GM21723 (cell line): ENCODE measurements around the gene NBAS.
"Not testable (repeated sequence)": the region's sequence is repeated elsewhere in the genome, so short reads cannot be mapped to it uniquely, and the experiment has no call there.

Experiments
- ATAC-seq: cut with Tn5 transposase; IDR thresholded peaks from one replicate; pipeline ENCODE4 v1.9.1; 2021; ENCODE audit warnings: mild to moderate bottlenecking, moderate library complexity; ENCODE audit not compliant: unreplicated experiment

The NBAS gene

GRCh38 chr2:15275346-15275745, 285.8 kb downstream of the NBAS start:
- no peak for ATAC-seq

GRCh38 chr2:15273452-15273851, 287.7 kb downstream of the NBAS start:
- ATAC-seq: no peak

GRCh38 chr2:15272942-15273341, 288.2 kb downstream of the NBAS start:
- ATAC-seq: no peak

- ATAC-seq: no peak
These were observed 289.1 kb downstream of the NBAS start for GRCh38 chr2:15271941-15272542.

GRCh38 chr2:15271276-15271675, 289.9 kb downstream of the NBAS start:
- ATAC-seq: no peak

GRCh38 chr2:15269043-15269442, 292.1 kb downstream of the NBAS start:
- ATAC-seq: no peak

GRCh38 chr2:15265889-15266288, 295.2 kb downstream of the NBAS start:
- ATAC-seq: no peak

- ATAC-seq: no peak
These were observed 297.0 kb downstream of the NBAS start for GRCh38 chr2:15263976-15264685.

DNA sequence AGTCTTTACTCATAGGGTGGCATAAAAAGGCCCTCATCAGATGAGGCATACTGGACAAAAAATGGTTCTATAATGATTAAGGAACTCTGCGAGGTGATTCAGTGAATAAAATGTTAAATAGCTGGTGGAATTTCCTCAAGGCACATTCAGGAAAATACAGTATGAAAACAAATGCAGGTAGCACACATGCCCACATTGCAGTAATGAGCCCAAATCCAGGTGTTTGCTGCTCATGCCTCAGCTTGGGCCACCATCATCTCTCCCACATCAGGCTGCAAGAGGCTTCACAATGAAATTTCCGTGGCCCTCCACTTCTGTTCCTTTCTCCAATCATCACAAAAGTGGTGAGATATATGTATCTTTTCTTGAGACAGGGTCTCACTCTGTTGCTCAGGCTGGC, 298.3 kb downstream of the NBAS start:
- no peak for ATAC-seq

GRCh38 chr2:15260835-15261234, 300.3 kb downstream of the NBAS start:
- no peak for ATAC-seq

DNA sequence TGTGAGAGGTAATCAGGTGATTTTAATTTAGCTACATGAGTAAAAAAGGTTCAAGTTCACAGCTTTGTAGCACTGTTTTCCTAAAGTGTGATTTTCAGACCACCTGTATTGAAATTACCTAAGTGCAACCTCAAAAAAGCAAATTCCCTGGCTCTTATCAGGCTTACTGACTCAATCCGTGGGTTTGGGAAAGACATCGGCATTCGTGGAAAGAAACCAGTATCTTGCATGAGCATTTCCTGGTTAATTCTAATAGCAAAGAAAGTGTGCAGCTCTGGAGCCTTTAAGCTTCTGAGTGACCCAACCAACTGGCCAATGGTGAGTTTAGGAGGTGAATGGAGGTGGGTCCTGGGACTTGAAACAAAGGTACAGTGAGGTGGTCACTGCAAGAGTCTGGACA, 300.9 kb downstream of the NBAS start:
- no peak for ATAC-seq

DNA sequence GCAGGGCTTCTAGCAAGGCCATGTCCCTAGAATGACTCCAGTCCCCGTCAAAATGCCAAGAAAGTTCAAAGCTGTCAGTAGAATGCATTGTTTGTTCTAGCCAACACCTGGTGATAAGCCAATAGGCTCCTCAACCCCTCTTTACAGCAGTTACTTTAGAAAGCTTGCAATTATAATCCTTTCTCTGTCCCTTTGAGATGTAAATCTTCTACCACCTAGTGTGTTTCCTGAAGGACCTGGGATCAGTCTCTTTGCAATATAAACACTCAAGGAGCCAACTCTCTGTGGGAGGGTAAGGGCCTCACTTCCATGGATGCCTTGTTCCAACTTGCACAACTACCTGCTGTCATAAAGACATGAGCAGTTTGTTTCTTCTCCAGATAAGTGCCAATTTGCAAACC, 301.8 kb downstream of the NBAS start:
- no peak for ATAC-seq

- not testable (repeated sequence) for ATAC-seq
These were observed 302.7 kb downstream of the NBAS start for GRCh38 chr2:15258385-15258784.

- ATAC-seq: no peak
These were observed 307.3 kb downstream of the NBAS start for GRCh38 chr2:15253835-15254286.

DNA sequence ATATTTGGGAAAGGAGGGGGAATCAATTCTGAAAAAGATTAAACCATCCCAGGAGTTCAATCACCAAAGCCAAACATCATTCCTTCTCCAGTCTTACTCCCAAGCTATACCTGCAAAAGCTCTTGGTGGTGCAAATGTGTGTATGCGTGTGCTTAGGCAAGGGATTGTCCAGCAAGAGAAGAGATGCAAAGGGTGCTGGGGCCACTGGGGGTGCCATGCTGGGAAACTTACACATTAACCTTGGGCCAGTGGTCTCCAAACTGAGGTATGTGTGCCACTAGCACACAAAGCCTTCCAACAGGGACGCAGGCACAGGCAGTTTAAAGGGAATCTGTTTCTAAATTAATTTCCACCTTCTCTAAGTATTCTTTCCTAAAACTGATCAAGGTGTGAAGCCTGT, 307.9 kb downstream of the NBAS start:
- ATAC-seq: no peak

DNA sequence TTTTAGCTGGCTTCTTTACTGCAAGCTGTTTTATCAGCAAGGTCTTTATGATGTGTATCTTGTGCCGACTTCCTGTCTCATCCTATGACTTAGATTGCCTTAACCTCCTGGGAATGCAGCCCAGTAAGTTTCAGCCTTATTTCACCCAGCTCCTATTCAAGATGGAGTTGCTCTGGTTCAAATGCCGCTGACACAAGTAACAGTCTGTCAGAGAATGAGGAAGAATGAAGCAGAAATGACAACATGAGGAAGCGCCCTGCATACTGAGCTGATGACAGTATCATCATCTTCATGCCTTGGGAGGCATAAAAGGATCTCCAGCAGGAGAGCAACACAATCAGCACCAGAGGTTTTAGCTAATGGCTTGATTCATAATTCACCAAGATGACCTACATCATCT, 309.4 kb downstream of the NBAS start:
- ATAC-seq: no peak

GRCh38 chr2:15250946-15251345, 310.2 kb downstream of the NBAS start:
- ATAC-seq: not testable (repeated sequence)

GRCh38 chr2:15246870-15247269, 314.3 kb downstream of the NBAS start:
- no peak for ATAC-seq

DNA sequence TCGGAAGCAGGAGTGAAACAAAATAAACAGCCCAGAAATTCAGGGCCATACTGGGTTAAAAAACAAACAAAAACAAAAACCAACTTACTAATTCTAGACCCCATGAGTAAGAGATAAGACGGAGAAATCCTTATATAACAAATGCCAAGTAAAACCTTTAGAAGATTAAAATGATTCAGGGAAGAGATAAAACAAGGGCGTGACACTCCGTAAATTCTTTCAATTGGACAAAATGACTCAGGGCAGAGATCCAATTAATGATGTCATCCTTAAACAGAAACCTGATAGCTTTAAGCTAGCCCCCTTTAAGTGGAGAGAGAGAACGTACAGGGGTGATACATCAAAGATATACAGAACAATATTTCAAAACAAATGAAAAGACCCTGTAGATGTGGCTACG, 317.4 kb downstream of the NBAS start:
- ATAC-seq: no peak

- ATAC-seq: no peak
These were observed 318.1 kb downstream of the NBAS start for GRCh38 chr2:15242936-15243461.

GRCh38 chr2:15241929-15242328, 319.2 kb downstream of the NBAS start:
- no peak for ATAC-seq

- ATAC-seq: no peak
These were observed 319.9 kb downstream of the NBAS start for GRCh38 chr2:15241201-15241600.
